A673 (cell line): Measurements from ENCODE around the gene VWF. TPM values are rescaled to one million over a fixed set of nuclear protein-coding genes. Genes with fewer than 3 reads are reported as not detected.

Experiments
- BruUV-seq: library from RNA; stranded (reverse); fragments of 400-500 nt; replicated peaks from 2 replicates; lab custom pipeline; 2021; lab: Mats Ljungman, UMichigan
- CTCF ChIA-PET: fragments of 300-600 bp; sonication (Branson Sonifier 250); formaldehyde crosslinking; loops from one replicate; lab custom pipeline; 2022; ENCODE audit warnings: antibody characterized with exemption; lab: Charles Lee
- POLR2A ChIA-PET: fragments of 300-600 bp; sonication (Branson Sonifier 250); formaldehyde crosslinking; loops from one replicate; lab custom pipeline; 2022; ENCODE audit warnings: antibody characterized with exemption; ENCODE audit not compliant: low non-redundant PET; lab: Charles Lee
- DNase-seq: peaks from one replicate; pipeline ENCODE4 v3.0.0-alpha.2; 2015; ENCODE audit warnings: low spot score
- H3K27ac ChIP-seq: fragments of 200-600 bp; sonication (generic); 2 replicates; pipeline ENCODE4 v1.5.1; 2016; ENCODE audit warnings: mixed run types, low read depth, mild to moderate bottlenecking, mixed read lengths, antibody characterized with exemption, low read length; ENCODE audit not compliant: poor library complexity, severe bottlenecking
- H3K27me3 ChIP-seq: fragments of 200-600 bp; sonication (generic); replicated peaks from 2 replicates; pipeline ENCODE4 v1.6.1; 2017; ENCODE audit warnings: mixed run types, low read depth, mild to moderate bottlenecking, mixed read lengths, antibody characterized with exemption, low read length; ENCODE audit not compliant: insufficient read depth, poor library complexity
- H3K36me3 ChIP-seq: fragments of 200-600 bp; sonication (generic); 2 replicates; pipeline ENCODE4 v1.6.1; 2016; ENCODE audit warnings: mixed run types, mild to moderate bottlenecking, mixed read lengths, antibody characterized with exemption, low read length; ENCODE audit not compliant: insufficient read depth, poor library complexity, severe bottlenecking
- H3K4me1 ChIP-seq: fragments of 200-600 bp; sonication (generic); 2 replicates; pipeline ENCODE4 v1.6.1; 2017; ENCODE audit warnings: mixed run types, mild to moderate bottlenecking, mixed read lengths, antibody characterized with exemption, low read length; ENCODE audit not compliant: insufficient read depth, poor library complexity, severe bottlenecking
- H3K4me3 ChIP-seq: fragments of 200-600 bp; sonication (generic); 2 replicates; pipeline ENCODE4 v1.5.1; 2016; ENCODE audit warnings: low read depth, mixed run types, mild to moderate bottlenecking, mixed read lengths, low read length; ENCODE audit not compliant: poor library complexity, severe bottlenecking
- H3K9me3 ChIP-seq: fragments of 200-600 bp; sonication (generic); 2 replicates; pipeline ENCODE4 v1.6.1; 2016; ENCODE audit warnings: mixed run types, low read depth, mild to moderate bottlenecking, mixed read lengths, antibody characterized with exemption, low read length; ENCODE audit not compliant: poor library complexity, severe bottlenecking
- CTCF ChIP-seq: fragments of 300-800, 200-600 bp; sonication (generic); conservative IDR thresholded peaks from 2 replicates; pipeline ENCODE4 v1.5.1; 2017; ENCODE audit warnings: low read depth, mild to moderate bottlenecking, antibody characterized with exemption, low read length, moderate library complexity, mixed read lengths
- EZH2 ChIP-seq: fragments of 200-600 bp; sonication (generic); IDR thresholded peaks from 2 replicates; pipeline ENCODE4 v1.6.1; 2017; ENCODE audit warnings: borderline replicate concordance, low read depth, mild to moderate bottlenecking, mixed read lengths, antibody characterized with exemption, low read length; ENCODE audit not compliant: poor library complexity, severe bottlenecking
- intact Hi-C: fragments of 100-400 bp; cut with micrococcal nuclease; formaldehyde crosslinking; loops from one replicate; pipeline ENCODE4 v1.10.0; 2022; ENCODE audit not compliant: unreplicated experiment
- total RNA-seq: library from RNA; stranded (reverse); gene quantifications from 2 replicates; pipeline ENCODE4 v1.2.3, GENCODE V29; 2021

Gene VWF
- total RNA-seq, 1 experiment from 2014 or later, result not detected

- no peaks in the 10 kb centered on the region for H3K9me3 ChIP-seq
- POLR2A ChIA-PET, result no interaction called here
- intact Hi-C loops, result no loop called here
- H3K36me3 ChIP-seq, result no peaks in the 10 kb centered on the region
- BruUV-seq, result no TSS peak
- CTCF ChIA-PET, result no interaction called here
- DNase-seq, result no peak
- no peak for TF ChIP-seq EZH2
- TF ChIP-seq CTCF, result no peak
- H3K4me3 ChIP-seq, result no peak overlapping the region
- peaks cover 6% of the 10 kb centered on the region for H3K27me3 ChIP-seq
- no peak overlapping the region for H3K27ac ChIP-seq
- H3K4me1 ChIP-seq, result peaks cover 3% of the 10 kb centered on the region
Measured at GRCh38 chr12:6078398-6079096, 45.9 kb downstream of the VWF start.

- CTCF ChIA-PET, result no interaction called here
- Histone ChIP-seq H3K36me3 (no peaks in the 10 kb centered on the region), H3K27ac (no peak overlapping the region), H3K27me3 (peaks cover 6% of the 10 kb centered on the region), H3K9me3 (no peaks in the 10 kb centered on the region), H3K4me3 (no peak overlapping the region), H3K4me1 (peaks cover 3% of the 10 kb centered on the region)
- no peak for DNase-seq
- TF ChIP-seq EZH2, result no peak
- no peak for TF ChIP-seq CTCF
- no TSS peak for BruUV-seq
- intact Hi-C loops, result no loop called here
- POLR2A ChIA-PET, result no interaction called here
Measured at GRCh38 chr12:6077692-6078083, 46.8 kb downstream of the VWF start.

GRCh38 chr12:6076776-6077691, 47.4 kb downstream of the VWF start:
- TF ChIP-seq CTCF (no peak), EZH2 (no peak)
- Histone ChIP-seq H3K4me1 (peaks cover 3% of the 10 kb centered on the region), H3K27ac (no peak overlapping the region), H3K9me3 (no peaks in the 10 kb centered on the region), H3K4me3 (no peak overlapping the region), H3K27me3 (peaks cover 6% of the 10 kb centered on the region), H3K36me3 (no peaks in the 10 kb centered on the region)
- intact Hi-C loops, result no loop called here
- POLR2A ChIA-PET, result no interaction called here
- no TSS peak for BruUV-seq
- CTCF ChIA-PET, result no interaction called here
- DNase-seq, result no peak
